Thoracic aorta (tissue), 2 donors: ENCODE results near the gene HSFY1. TPM values are rescaled to one million over a fixed set of nuclear protein-coding genes. Genes with fewer than 3 reads are reported as not detected.
"Not testable (repeated sequence)": the region's sequence is repeated elsewhere in the genome, so short reads cannot be mapped to it uniquely, and the experiment has no call there.

Experiments used
- ATAC-seq: fragments of 150-250 bp; one replicate; pipeline ENCODE4 v1.8.0; 2017; ENCODE audit warnings: low read depth; ENCODE audit not compliant: insufficient number of reproducible peaks, low FRiP score
- DNase-seq: peaks from one replicate; pipeline ENCODE4 v3.0.0-alpha.2; 2020; ENCODE audit warnings: low spot score
- H3K27ac ChIP-seq, 2 donors: fragments of 200-600 bp; sonication (generic); 1 replicate in 1 of 2; 2 replicates in 1 of 2; pipeline ENCODE4 v1.5.1; 2016; ENCODE audit warnings: mild to moderate bottlenecking in 2 of 2, moderate library complexity in 2 of 2
- H3K27me3 ChIP-seq: fragments of 200-600 bp; sonication (generic); replicated peaks from 2 replicates; pipeline ENCODE4 v1.6.0; 2016; ENCODE audit warnings: mild to moderate bottlenecking; ENCODE audit not compliant: insufficient read depth
- H3K36me3 ChIP-seq: fragments of 200-600 bp; sonication (generic); one replicate; pipeline ENCODE4 v1.5.1; 2016
- H3K4me1 ChIP-seq, 2 donors: fragments of 200-600 bp; sonication (generic); 1 replicate in 1 of 2; 2 replicates in 1 of 2; pipeline versions ENCODE4 v1.5.1 to v1.6.0; 2016; ENCODE audit warnings: low read depth in 2 of 2, mild to moderate bottlenecking in 1 of 2; ENCODE audit not compliant: control insufficient read depth in 1 of 2
- H3K4me3 ChIP-seq: fragments of 200-600 bp; sonication (generic); 2 replicates; pipeline ENCODE4 v1.5.1; 2016; ENCODE audit warnings: mild to moderate bottlenecking
- H3K9me3 ChIP-seq: fragments of 200-600 bp; sonication (generic); 2 replicates; pipeline ENCODE4 v1.5.1; 2016
- total RNA-seq, 2 donors: library from RNA; depleted of rRNA; stranded (reverse); fragments of >200 nt; gene quantifications; one replicate each; pipeline versions ENCODE4 v1.1.0 to v1.2.3, GENCODE V29; 2016

Gene HSFY1, protein sequence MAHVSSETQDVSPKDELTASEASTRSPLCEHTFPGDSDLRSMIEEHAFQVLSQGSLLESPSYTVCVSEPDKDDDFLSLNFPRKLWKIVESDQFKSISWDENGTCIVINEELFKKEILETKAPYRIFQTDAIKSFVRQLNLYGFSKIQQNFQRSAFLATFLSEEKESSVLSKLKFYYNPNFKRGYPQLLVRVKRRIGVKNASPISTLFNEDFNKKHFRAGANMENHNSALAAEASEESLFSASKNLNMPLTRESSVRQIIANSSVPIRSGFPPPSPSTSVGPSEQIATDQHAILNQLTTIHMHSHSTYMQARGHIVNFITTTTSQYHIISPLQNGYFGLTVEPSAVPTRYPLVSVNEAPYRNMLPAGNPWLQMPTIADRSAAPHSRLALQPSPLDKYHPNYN
- total RNA-seq = not detected

DNA sequence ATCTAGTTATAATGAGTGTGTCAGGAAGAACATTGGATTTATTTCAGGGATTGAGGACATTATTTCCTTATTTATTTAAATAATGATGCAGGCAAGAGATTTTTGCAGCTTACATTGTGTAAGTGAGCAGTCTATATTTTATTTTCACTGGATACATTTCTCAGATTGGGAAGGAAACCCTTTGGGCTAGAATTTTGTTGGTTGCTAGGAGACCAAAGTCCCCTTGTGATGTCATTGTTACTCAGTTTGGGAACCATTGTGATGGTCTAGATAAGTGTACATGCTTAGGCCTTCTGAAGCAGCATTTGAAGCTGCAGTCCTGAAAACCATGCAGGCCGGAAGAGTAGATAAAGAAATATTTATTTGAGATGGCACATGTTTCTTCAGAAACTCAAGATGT, at the start of gene HSFY1:
Gene HSFY1 (plus strand): TSS at position 301 of the 400 bp plus-strand sequence. CDS start 68 bp downstream, at position 369.
- H3K4me3 ChIP-seq, H3K27ac ChIP-seq, DNase-seq, H3K4me1 ChIP-seq, H3K9me3 ChIP-seq, H3K36me3 ChIP-seq, ATAC-seq, H3K27me3 ChIP-seq: not testable (repeated sequence)

DNA sequence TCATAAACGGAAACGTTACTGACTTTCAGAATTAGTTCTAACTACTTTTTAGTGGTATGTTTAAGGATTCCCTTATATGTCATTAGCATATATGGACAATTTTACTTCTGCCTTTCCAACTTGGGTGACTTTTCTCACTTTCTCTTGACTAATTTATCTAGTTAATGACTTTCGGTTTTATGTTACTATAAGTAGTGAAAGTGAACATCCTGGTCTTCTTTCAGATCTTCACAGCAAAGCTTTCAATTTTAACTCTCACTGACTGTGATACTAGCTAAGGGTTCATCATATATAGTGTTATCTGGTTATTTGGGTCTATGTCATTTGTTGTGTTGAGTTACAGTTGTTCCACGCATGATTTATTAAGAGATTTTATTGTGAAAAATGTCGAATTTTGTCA, 42.3 kb upstream of the HSFY1 start:
- not testable (repeated sequence) for ATAC-seq, H3K36me3 ChIP-seq, DNase-seq, H3K27me3 ChIP-seq, H3K4me1 ChIP-seq, H3K27ac ChIP-seq, H3K4me3 ChIP-seq, H3K9me3 ChIP-seq

DNA sequence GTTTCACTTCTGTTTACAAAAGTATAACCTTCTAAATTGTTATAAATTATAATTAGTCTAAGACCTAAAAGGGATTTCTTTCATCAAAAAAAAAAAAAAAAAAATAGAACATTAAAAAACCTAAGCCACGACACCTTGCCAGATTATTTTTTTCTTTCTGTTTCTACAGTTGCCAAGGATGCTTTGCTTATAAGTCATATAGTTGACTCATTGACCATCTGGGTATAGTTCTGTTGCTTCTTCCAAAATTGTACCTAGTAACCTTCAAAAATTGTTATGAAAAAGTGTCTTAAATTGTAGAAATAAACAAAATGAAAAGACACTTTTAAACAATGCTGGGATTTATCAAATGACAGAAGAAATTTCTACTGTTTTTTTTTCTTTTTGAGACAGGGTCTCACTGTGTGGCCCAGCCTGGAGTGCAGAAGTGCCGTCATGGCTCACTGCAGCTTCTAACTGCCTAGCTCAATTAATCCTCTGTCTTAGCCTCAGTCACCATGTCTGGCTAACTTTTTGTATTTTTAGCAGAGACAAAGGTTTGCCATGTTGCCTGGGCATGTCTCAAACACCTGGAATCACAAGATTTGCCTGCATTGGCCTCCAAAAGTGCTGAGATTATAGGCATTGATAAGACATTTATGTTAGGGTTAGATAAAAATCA, 15.4 kb upstream of the HSFY1 start:
- not testable (repeated sequence) for DNase-seq, H3K4me3 ChIP-seq, H3K4me1 ChIP-seq, H3K27ac ChIP-seq, H3K27me3 ChIP-seq, ATAC-seq, H3K9me3 ChIP-seq, H3K36me3 ChIP-seq

DNA sequence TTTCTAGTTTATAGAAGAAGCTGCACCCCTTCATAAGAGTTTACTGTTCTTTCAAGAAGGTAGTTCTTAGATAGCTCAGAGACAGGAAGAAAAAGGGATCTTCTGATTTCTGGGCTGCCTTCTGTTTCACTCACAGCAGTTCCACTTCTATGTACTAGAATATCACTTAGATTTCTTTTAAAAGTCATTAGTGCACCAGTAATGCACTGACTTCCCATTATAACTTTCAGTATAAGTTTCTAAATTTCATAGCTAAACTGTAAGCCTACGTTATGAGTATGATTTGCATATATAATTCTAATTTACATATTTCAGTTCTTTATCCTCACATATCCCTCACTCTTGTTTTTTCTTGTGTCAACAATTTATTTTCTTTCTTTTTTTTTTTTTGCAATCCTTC, 7.6 kb upstream of the HSFY1 start:
- H3K4me1 ChIP-seq, DNase-seq, H3K27me3 ChIP-seq, H3K9me3 ChIP-seq, H3K27ac ChIP-seq, ATAC-seq, H3K36me3 ChIP-seq, H3K4me3 ChIP-seq: not testable (repeated sequence)

DNA sequence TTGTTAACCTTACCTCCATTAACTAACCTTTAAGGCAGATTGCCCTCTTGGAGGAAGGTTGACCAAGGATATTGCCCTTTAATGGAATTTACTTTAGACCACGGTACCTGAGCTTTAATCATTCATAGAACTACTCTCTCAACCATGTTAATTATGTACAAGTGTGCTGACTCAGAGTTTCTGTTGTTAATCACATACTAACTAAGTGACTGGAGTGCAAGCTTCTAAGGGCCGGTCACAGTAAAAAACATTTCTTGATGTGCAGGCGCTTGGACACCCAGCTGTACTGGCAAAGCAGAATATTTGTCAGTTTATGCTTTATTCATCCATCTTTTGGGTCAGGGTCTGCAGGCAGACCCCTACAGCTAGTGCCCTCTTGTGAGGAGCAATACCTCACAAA, 6.6 kb downstream of the HSFY1 start:
- ATAC-seq, H3K4me3 ChIP-seq, H3K9me3 ChIP-seq, H3K36me3 ChIP-seq, DNase-seq, H3K4me1 ChIP-seq, H3K27me3 ChIP-seq, H3K27ac ChIP-seq: not testable (repeated sequence)

DNA sequence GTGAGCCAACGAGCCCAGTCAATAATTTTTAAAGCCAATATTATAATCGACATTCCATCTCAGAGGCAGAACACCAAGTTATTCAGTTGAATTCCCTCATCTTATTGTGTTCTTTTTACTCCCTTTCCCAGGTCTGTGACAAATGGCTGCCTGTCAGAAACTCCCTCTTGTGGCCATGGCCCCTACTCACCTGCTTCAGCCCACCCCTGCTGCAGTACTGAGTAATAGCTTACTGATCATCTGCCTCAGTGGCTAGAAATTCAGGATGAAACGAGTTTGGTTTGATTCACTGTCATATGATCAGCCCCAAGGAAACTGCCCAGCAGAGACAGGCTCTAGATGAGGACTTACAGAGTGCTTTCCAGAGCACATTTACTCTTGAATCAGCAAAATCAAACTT, 19.4 kb downstream of the HSFY1 start:
- H3K9me3 ChIP-seq, DNase-seq, ATAC-seq: not testable (repeated sequence)

More for the DNA sequence above, 19.4 kb downstream of the HSFY1 start:
- not testable (repeated sequence) for H3K27ac ChIP-seq, H3K27me3 ChIP-seq, H3K36me3 ChIP-seq, H3K4me1 ChIP-seq, H3K4me3 ChIP-seq

Other genes with a start within 250 kb of the HSFY1 start
- gene HSFY2, start 227.0 kb downstream of the HSFY1 start, total RNA-seq = not detected